HepG2 (cell line): ENCODE results near the gene PRKAG3. TPM values are rescaled to one million over a fixed set of nuclear protein-coding genes. Genes with fewer than 3 reads are reported as not detected.

Source experiments
- ASH2L ChIP-seq: fragments of 300-600, 200-600 bp; sonication (generic); IDR thresholded peaks from 2 replicates; pipeline ENCODE4 v1.7.0; 2017; ENCODE audit warnings: low read depth, mild to moderate bottlenecking, moderate library complexity, mixed read lengths, low read length; ENCODE audit not compliant: insufficient read length
- POGZ ChIP-seq: sonication (generic); formaldehyde crosslinking; IDR thresholded peaks from 2 replicates; pipeline ENCODE4 v1.4.0; 2020; ENCODE audit warnings: mild to moderate bottlenecking, missing genetic modification reagents
- RARA ChIP-seq: IDR thresholded peaks from 2 replicates; pipeline ENCODE4 v1.6.1; 2016; ENCODE audit warnings: missing genetic modification reagents, missing compliant biosample characterization
- REPIN1 ChIP-seq: sonication (generic); formaldehyde crosslinking; IDR thresholded peaks from 2 replicates; pipeline ENCODE4 v1.8.0; 2022; ENCODE audit warnings: missing genetic modification reagents, low read depth, mild to moderate bottlenecking, borderline replicate concordance
- RORA ChIP-seq: sonication (generic); formaldehyde crosslinking; IDR thresholded peaks from 2 replicates; pipeline ENCODE4 v1.5.0; 2020; ENCODE audit warnings: mild to moderate bottlenecking, missing genetic modification reagents, moderate library complexity
- TMF1 ChIP-seq: sonication (generic); formaldehyde crosslinking; IDR thresholded peaks from 2 replicates; pipeline ENCODE4 v1.8.1; 2022; ENCODE audit warnings: low read depth, missing genetic modification reagents
- ZNF10 ChIP-seq: sonication (generic); formaldehyde crosslinking; IDR thresholded peaks from 2 replicates; pipeline ENCODE4 v1.4.0; 2020; ENCODE audit warnings: mild to moderate bottlenecking, low read depth, missing genetic modification reagents, borderline replicate concordance
- polyA plus RNA-seq, 8 experiments: library from polyadenylated mRNA; depleted of rRNA in 3 of 8; stranded (reverse) in 7 of 8; unstranded in 1 of 8; fragments of >200 nt; fragmentation: Illumina TruSeq in 4 of 8; extraction: Trizol in 4 of 8; gene quantifications; 2 replicates each; pipeline versions ENCODE4 v1.2.1 to v1.2.3, GENCODE V29; 2011 to 2016; ENCODE audit warnings: low read depth in 4 of 8, missing spikeins in 1 of 8, mixed read lengths in 1 of 8; ENCODE audit not compliant: insufficient read depth in 1 of 8
- total RNA-seq, 5 experiments: library from RNA; depleted of rRNA; stranded (reverse); fragments of >200 nt; fragmentation: Illumina TruSeq; extraction: Trizol; gene quantifications; 2 replicates each; pipeline ENCODE4 v1.2.3, GENCODE V29; 2016; ENCODE audit warnings: low read depth in 1 of 5
- TF ChIP-seq, protein P1 (sequence below): sonication (generic); formaldehyde crosslinking; IDR thresholded peaks from 2 replicates; pipeline ENCODE4 v1.4.0; 2020; ENCODE audit warnings: mild to moderate bottlenecking, missing genetic modification reagents
- TF ChIP-seq, protein P2 (sequence below): sonication (generic); formaldehyde crosslinking; IDR thresholded peaks from 2 replicates; pipeline ENCODE4 v1.8.0; 2022; ENCODE audit warnings: missing genetic modification reagents, mild to moderate bottlenecking, moderate library complexity, borderline replicate concordance
- TF ChIP-seq, protein P3 (sequence below): sonication (generic); formaldehyde crosslinking; IDR thresholded peaks from 2 replicates; pipeline ENCODE4 v1.4.0; 2020; ENCODE audit warnings: low read depth, missing genetic modification reagents

Gene PRKAG3
- total and polyA plus RNA-seq, 2 of the 13 experiments (the other 11 are each of a cell fraction or from before 2014, with no cell fraction given) = not detected

DNA sequence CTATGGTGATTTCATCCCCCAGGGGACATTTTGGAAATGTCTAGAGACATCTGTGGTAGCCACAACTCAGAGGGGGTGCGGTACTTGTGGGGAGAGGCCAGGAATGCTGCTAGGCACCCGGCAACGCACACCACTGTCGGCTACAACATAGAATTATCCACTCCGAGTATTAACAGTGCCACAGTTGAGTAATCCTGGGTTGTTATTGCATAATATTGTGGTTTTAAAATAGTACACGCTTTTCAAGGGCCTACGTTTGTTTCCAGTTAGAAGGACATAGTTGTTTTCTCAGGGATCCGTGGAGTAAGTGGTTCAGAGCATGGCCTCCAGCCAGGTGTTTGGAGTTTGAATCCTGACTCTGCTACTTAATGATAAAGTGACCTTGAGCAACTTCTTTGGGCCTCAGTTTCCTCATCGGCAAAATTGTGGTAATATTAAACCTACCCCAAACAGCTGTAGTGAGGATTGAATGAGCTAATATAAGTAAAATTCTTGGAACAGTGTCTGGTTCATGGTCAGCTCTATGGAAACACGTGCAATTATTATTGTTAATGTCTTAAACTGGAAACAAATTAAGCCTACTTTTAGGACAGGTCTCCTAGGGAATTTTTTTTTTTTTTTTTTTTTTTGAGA, 25.1 kb downstream of the PRKAG3 start (continued):
- TF ChIP-seq, protein P1, sequence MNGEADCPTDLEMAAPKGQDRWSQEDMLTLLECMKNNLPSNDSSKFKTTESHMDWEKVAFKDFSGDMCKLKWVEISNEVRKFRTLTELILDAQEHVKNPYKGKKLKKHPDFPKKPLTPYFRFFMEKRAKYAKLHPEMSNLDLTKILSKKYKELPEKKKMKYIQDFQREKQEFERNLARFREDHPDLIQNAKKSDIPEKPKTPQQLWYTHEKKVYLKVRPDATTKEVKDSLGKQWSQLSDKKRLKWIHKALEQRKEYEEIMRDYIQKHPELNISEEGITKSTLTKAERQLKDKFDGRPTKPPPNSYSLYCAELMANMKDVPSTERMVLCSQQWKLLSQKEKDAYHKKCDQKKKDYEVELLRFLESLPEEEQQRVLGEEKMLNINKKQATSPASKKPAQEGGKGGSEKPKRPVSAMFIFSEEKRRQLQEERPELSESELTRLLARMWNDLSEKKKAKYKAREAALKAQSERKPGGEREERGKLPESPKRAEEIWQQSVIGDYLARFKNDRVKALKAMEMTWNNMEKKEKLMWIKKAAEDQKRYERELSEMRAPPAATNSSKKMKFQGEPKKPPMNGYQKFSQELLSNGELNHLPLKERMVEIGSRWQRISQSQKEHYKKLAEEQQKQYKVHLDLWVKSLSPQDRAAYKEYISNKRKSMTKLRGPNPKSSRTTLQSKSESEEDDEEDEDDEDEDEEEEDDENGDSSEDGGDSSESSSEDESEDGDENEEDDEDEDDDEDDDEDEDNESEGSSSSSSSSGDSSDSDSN (CRISPR knock-in tag) = peak; percentile 34; the same call in 1 of the 2 replicates
- peak; percentile 72 for TF ChIP-seq POGZ (CRISPR knock-in tag)
- TF ChIP-seq TMF1 (CRISPR knock-in tag) = no peak
- peak; percentile 77; the same call in 1 of the 2 replicates for TF ChIP-seq REPIN1 (CRISPR knock-in tag)
- TF ChIP-seq, protein P2, sequence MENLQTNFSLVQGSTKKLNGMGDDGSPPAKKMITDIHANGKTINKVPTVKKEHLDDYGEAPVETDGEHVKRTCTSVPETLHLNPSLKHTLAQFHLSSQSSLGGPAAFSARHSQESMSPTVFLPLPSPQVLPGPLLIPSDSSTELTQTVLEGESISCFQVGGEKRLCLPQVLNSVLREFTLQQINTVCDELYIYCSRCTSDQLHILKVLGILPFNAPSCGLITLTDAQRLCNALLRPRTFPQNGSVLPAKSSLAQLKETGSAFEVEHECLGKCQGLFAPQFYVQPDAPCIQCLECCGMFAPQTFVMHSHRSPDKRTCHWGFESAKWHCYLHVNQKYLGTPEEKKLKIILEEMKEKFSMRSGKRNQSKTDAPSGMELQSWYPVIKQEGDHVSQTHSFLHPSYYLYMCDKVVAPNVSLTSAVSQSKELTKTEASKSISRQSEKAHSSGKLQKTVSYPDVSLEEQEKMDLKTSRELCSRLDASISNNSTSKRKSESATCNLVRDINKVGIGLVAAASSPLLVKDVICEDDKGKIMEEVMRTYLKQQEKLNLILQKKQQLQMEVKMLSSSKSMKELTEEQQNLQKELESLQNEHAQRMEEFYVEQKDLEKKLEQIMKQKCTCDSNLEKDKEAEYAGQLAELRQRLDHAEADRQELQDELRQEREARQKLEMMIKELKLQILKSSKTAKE (CRISPR knock-in tag) = no peak
- TF ChIP-seq RARA = peak; percentile 77
- peak; percentile 76; the same call in 1 of the 2 replicates for TF ChIP-seq RORA
- TF ChIP-seq, protein P3, sequence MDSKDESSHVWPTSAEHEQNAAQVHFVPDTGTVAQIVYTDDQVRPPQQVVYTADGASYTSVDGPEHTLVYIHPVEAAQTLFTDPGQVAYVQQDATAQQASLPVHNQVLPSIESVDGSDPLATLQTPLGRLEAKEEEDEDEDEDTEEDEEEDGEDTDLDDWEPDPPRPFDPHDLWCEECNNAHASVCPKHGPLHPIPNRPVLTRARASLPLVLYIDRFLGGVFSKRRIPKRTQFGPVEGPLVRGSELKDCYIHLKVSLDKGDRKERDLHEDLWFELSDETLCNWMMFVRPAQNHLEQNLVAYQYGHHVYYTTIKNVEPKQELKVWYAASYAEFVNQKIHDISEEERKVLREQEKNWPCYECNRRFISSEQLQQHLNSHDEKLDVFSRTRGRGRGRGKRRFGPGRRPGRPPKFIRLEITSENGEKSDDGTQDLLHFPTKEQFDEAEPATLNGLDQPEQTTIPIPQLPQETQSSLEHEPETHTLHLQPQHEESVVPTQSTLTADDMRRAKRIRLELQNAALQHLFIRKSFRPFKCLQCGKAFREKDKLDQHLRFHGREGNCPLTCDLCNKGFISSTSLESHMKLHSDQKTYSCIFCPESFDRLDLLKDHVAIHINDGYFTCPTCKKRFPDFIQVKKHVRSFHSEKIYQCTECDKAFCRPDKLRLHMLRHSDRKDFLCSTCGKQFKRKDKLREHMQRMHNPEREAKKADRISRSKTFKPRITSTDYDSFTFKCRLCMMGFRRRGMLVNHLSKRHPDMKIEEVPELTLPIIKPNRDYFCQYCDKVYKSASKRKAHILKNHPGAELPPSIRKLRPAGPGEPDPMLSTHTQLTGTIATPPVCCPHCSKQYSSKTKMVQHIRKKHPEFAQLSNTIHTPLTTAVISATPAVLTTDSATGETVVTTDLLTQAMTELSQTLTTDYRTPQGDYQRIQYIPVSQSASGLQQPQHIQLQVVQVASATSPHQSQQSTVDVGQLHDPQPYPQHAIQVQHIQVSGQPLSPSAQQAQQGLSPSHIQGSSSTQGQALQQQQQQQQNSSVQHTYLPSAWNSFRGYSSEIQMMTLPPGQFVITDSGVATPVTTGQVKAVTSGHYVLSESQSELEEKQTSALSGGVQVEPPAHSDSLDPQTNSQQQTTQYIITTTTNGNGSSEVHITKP = no peak
- TF ChIP-seq ASH2L = peak; percentile 71
- TF ChIP-seq ZNF10 (CRISPR knock-in tag) = no peak
